Thyroid gland (tissue), 4 donors: ENCODE measurements around the gene ATP13A2.
"Not testable (repeated sequence)": the region's sequence is repeated elsewhere in the genome, so short reads cannot be mapped to it uniquely, and the experiment has no call there.

ENCODE experiments used
- CTCF ChIP-seq, 6 experiments: fragments of 200-600 bp in 3 of 6; fragments of 450-650 bp in 3 of 6; sonication (generic) in 3 of 6; IDR thresholded peaks; one replicate each; pipeline ENCODE4 v1.5.1; 2016 to 2019; ENCODE audit warnings: antibody characterized with exemption in 6 of 6, mild to moderate bottlenecking in 2 of 6, inconsistent platforms in 1 of 6, moderate library complexity in 1 of 6
- POLR2A ChIP-seq, 2 donors: fragments of 450-650 bp; IDR thresholded peaks; one replicate each; pipeline ENCODE4 v1.6.1; 2017; ENCODE audit warnings: antibody characterized with exemption in 2 of 2, mild to moderate bottlenecking in 2 of 2, moderate library complexity in 1 of 2

- TF ChIP-seq POLR2A, CTCF (IDR thresholded peaks at IDR 0.05): not testable (repeated sequence)
Measured at GRCh38 chr1:16939386-16940180, 72.1 kb downstream of the ATP13A2 start.
